ENCODE data around the gene ACAP1. TPM values are rescaled to one million over a fixed set of nuclear protein-coding genes. Genes with fewer than 3 reads are reported as not detected.

ACAP1 gene
- total RNA-seq, 1 experiment from 2014 or later, result 8.8 TPM

GRCh38 chr17:7314719-7315569 is 21.4 kb upstream of the ACAP1 start, which contains the start of gene GPS2 (continued):
- TF ChIP-seq ZBTB33 (IDR thresholded peaks at IDR 0.05; ENCODE audit: extremely low read depth, insufficient replicate concordance, low read length) (peak; percentile 59), ZNF274 (IDR thresholded peaks at IDR 0.05; ENCODE audit: low read depth, low read length) (no peak), SIN3A (IDR thresholded peaks at IDR 0.05; ENCODE audit: low read depth) (peak; percentile 88), CEBPB (IDR thresholded peaks at IDR 0.05; ENCODE audit: low read depth) (no peak), YY1 (IDR thresholded peaks at IDR 0.05; ENCODE audit: extremely low read depth, insufficient replicate concordance, low read depth, low read length) (peak; percentile 78), SP1 (IDR thresholded peaks at IDR 0.05; ENCODE audit: low read depth) (peak; percentile 74; the same call in 1 of the 2 replicates), ATF3 (IDR thresholded peaks at IDR 0.05) (no peak), SRF (IDR thresholded peaks at IDR 0.05; ENCODE audit: low read depth) (peak; percentile 73; the same call in 1 of the 2 replicates), POLR2A (IDR thresholded peaks at IDR 0.05; ENCODE audit: borderline replicate concordance, extremely low read depth, insufficient read depth, insufficient read length) (peak; percentile 46), ZFX (IDR thresholded peaks at IDR 0.05) (peak; percentile 84; the same call in 1 of the 2 replicates), REST (IDR thresholded peaks at IDR 0.05; ENCODE audit: low read depth) (no peak), EZH2phosphoT487 (IDR thresholded peaks at IDR 0.05; ENCODE audit: borderline replicate concordance) (no peak), POLR2AphosphoS5 (IDR thresholded peaks at IDR 0.05; ENCODE audit: low read depth, low read length) (peak; percentile 88)

Measured in HCT116 (cell line).